H1 (cell line): Measurements from ENCODE around the gene STK11. TPM values are rescaled to one million over a fixed set of nuclear protein-coding genes. Genes with fewer than 3 reads are reported as not detected.

Source experiments
- CTCF ChIA-PET: fragments of 300-600 bp; sonication (Branson Sonifier 250); formaldehyde crosslinking; loops from one replicate; lab custom pipeline; 2021; ENCODE audit not compliant: partially characterized antibody; lab: Charles Lee
- POLR2A ChIA-PET: fragments of 300-600 bp; sonication (Branson Sonifier 250); formaldehyde crosslinking; loops from one replicate; lab custom pipeline; 2021; ENCODE audit warnings: inconsistent platforms; ENCODE audit not compliant: partially characterized antibody; lab: Charles Lee
- DNase-seq, 2 experiments: peaks; one replicate each; pipeline versions ENCODE4 v3.0.0 to v3.0.0-alpha.2; 2010 to 2022; ENCODE audit warnings: low spot score in 2 of 2, low read depth in 1 of 2, mixed read lengths in 1 of 2
- FAIRE-seq: peaks from 2 replicates; lab custom pipeline; 2011; peaks lifted over from hg19 to GRCh38; lab: Jason Lieb, UNC
- H2AFZ ChIP-seq: 2 replicates; pipeline ENCODE4 v1.8.1; 2012; ENCODE audit warnings: low read length, inconsistent platforms
- H2AK5ac ChIP-seq: 2 replicates; pipeline ENCODE4 v1.6.1; 2013; ENCODE audit warnings: low read depth, low read length
- H2BK120ac ChIP-seq: replicated peaks from 2 replicates; pipeline ENCODE3; 2013; ENCODE audit warnings: low read depth, low read length, inconsistent platforms
- H2BK12ac ChIP-seq: 2 replicates; pipeline ENCODE4 v1.6.1; 2013; ENCODE audit warnings: low read depth, low read length
- H2BK15ac ChIP-seq: 2 replicates; pipeline ENCODE4 v1.6.1; 2013; ENCODE audit warnings: low read length
- H2BK20ac ChIP-seq: 2 replicates; pipeline ENCODE4 v1.6.1; 2013; ENCODE audit warnings: low read length
- H2BK5ac ChIP-seq: 2 replicates; pipeline ENCODE4 v1.6.1; 2013; ENCODE audit warnings: low read depth, low read length
- H3K14ac ChIP-seq: 2 replicates; pipeline ENCODE4 v1.6.1; 2013; ENCODE audit warnings: inconsistent platforms; ENCODE audit not compliant: insufficient read length
- H3K18ac ChIP-seq: 2 replicates; pipeline ENCODE4 v1.6.1; 2013; ENCODE audit warnings: low read length; ENCODE audit errors: extremely low read depth
- H3K23ac ChIP-seq: 2 replicates; pipeline ENCODE4 v1.6.1; 2013; ENCODE audit warnings: inconsistent platforms; ENCODE audit not compliant: insufficient read length
- H3K23me2 ChIP-seq: 2 replicates; pipeline ENCODE4 v1.6.1; 2013; ENCODE audit warnings: low read depth, low read length
- H3K27ac ChIP-seq: 2 replicates; pipeline ENCODE4 v1.6.1; 2011; ENCODE audit warnings: low read depth, low read length, inconsistent platforms
- H3K27me3 ChIP-seq, 4 experiments: replicated peaks in 1 of 4; 1 replicate in 1 of 4; 2 replicates in 3 of 4; pipeline versions ENCODE4 v1.6.1 to v1.8.1; 2011 to 2013; ENCODE audit warnings: low read length in 3 of 4, mild to moderate bottlenecking in 3 of 4, inconsistent platforms in 2 of 4, mixed read lengths in 2 of 4, moderate library complexity in 1 of 4; ENCODE audit not compliant: control insufficient read depth in 3 of 4, insufficient read depth in 3 of 4; ENCODE audit errors: extremely low read depth in 1 of 4
- H3K36me3 ChIP-seq, 4 experiments: 2 replicates each; pipeline versions ENCODE4 v1.6.1 to v1.8.1; 2011 to 2013; ENCODE audit warnings: mild to moderate bottlenecking in 4 of 4, low read length in 3 of 4, moderate library complexity in 2 of 4, control low read depth in 1 of 4, inconsistent platforms in 1 of 4; ENCODE audit not compliant: insufficient read depth in 4 of 4, control insufficient read depth in 2 of 4
- H3K4ac ChIP-seq: replicated peaks from 2 replicates; pipeline ENCODE3; 2013; ENCODE audit warnings: low read length, low read depth, mixed read lengths, inconsistent platforms; ENCODE audit not compliant: insufficient read length
- H3K4me1 ChIP-seq, 4 experiments: replicated peaks in 1 of 4; 1 replicate in 1 of 4; 2 replicates in 3 of 4; pipeline versions ENCODE4 v1.6.1 to v1.8.1; 2011 to 2013; ENCODE audit warnings: low read length in 3 of 4, inconsistent platforms in 2 of 4, mixed read lengths in 1 of 4; ENCODE audit not compliant: insufficient read depth in 4 of 4, control insufficient read depth in 3 of 4
- H3K4me2 ChIP-seq, 2 experiments: 2 replicates each; pipeline versions ENCODE4 v1.6.1 to v1.8.1; 2011 to 2013; ENCODE audit warnings: low read depth in 2 of 2, low read length in 2 of 2, control low read depth in 1 of 2, inconsistent platforms in 1 of 2, mild to moderate bottlenecking in 1 of 2; ENCODE audit not compliant: insufficient read depth in 1 of 2
- H3K4me3 ChIP-seq, 4 experiments: fragments of 200-600, 300-600 bp in 1 of 4; sonication (generic), shearing (Covaris generic), sonication (Bioruptor Twin) in 1 of 4; 2 replicates each; pipeline versions ENCODE4 v1.5.1 to v1.8.1; 2011 to 2016; ENCODE audit warnings: low read length in 4 of 4, low read depth in 3 of 4, control low read depth in 2 of 4, inconsistent platforms in 2 of 4, mild to moderate bottlenecking in 2 of 4, mixed read lengths in 1 of 4, moderate library complexity in 1 of 4; ENCODE audit not compliant: insufficient read depth in 2 of 4; ENCODE audit errors: extremely low read depth in 1 of 4
- H3K56ac ChIP-seq: replicated peaks from 2 replicates; pipeline ENCODE3; 2013; ENCODE audit warnings: low read depth, mild to moderate bottlenecking, mixed read lengths, low read length, inconsistent platforms; ENCODE audit not compliant: insufficient read length
- H3K79me1 ChIP-seq: 2 replicates; pipeline ENCODE4 v1.6.1; 2013; ENCODE audit warnings: low read depth, low read length, control low read depth
- H3K79me2 ChIP-seq, 2 experiments: 2 replicates each; pipeline versions ENCODE4 v1.6.1 to v1.8.1; 2012 to 2013; ENCODE audit warnings: low read length in 2 of 2, mild to moderate bottlenecking in 2 of 2, inconsistent platforms in 1 of 2; ENCODE audit not compliant: insufficient read depth in 2 of 2, control insufficient read depth in 1 of 2
- H3K9ac ChIP-seq, 4 experiments: replicated peaks in 1 of 4; 1 replicate in 1 of 4; 2 replicates in 3 of 4; pipeline versions ENCODE4 v1.6.1 to v1.8.1; 2011 to 2013; ENCODE audit warnings: low read depth in 3 of 4, low read length in 3 of 4, control low read depth in 2 of 4, mild to moderate bottlenecking in 2 of 4, moderate library complexity in 2 of 4, inconsistent platforms in 1 of 4; ENCODE audit errors: extremely low read depth in 1 of 4
- H3K9me3 ChIP-seq, 2 experiments: 2 replicates each; pipeline versions ENCODE4 v1.6.1 to v1.8.1; 2012 to 2013; ENCODE audit warnings: mild to moderate bottlenecking in 2 of 2, moderate library complexity in 2 of 2, control low read depth in 1 of 2, inconsistent platforms in 1 of 2, low read depth in 1 of 2, low read length in 1 of 2, mixed read lengths in 1 of 2; ENCODE audit not compliant: insufficient read depth in 2 of 2
- H4K20me1 ChIP-seq, 2 experiments: replicated peaks in 1 of 2; 2 replicates each; pipeline versions ENCODE3 to v1.8.1; 2011 to 2013; ENCODE audit warnings: inconsistent platforms in 2 of 2, low read length in 2 of 2, mild to moderate bottlenecking in 1 of 2; ENCODE audit not compliant: insufficient read depth in 2 of 2, control insufficient read depth in 1 of 2
- H4K5ac ChIP-seq: 2 replicates; pipeline ENCODE4 v1.6.1; 2013; ENCODE audit warnings: low read length, low read depth, mixed read lengths, inconsistent platforms; ENCODE audit not compliant: insufficient read length
- H4K8ac ChIP-seq: 2 replicates; pipeline ENCODE4 v1.8.0; 2013; ENCODE audit warnings: mild to moderate bottlenecking, moderate library complexity, low read length, inconsistent platforms; ENCODE audit not compliant: insufficient read depth; ENCODE audit errors: extremely low read depth
- H4K91ac ChIP-seq: replicated peaks from 2 replicates; pipeline ENCODE3; 2013; ENCODE audit warnings: low read length, mixed read lengths, inconsistent platforms; ENCODE audit not compliant: insufficient read length
- BACH1 ChIP-seq: IDR thresholded peaks from 2 replicates; pipeline ENCODE4 v1.6.1; 2012; ENCODE audit warnings: low read length, improper control_type of control experiment
- PHF8 ChIP-seq: fragments of 200-600 bp; sonication (generic); conservative IDR thresholded peaks from 2 replicates; pipeline ENCODE4 v1.7.1; 2012; ENCODE audit warnings: low read depth, mild to moderate bottlenecking, inconsistent platforms, low read length, moderate library complexity
- POLR2A ChIP-seq, 2 experiments: IDR thresholded peaks; 1 replicate in 1 of 2; 2 replicates in 1 of 2; pipeline ENCODE4 v1.6.1; 2011; ENCODE audit warnings: low read depth in 2 of 2, low read length in 2 of 2, mild to moderate bottlenecking in 2 of 2; ENCODE audit errors: control extremely low read depth in 1 of 2
- WGBS, 2 experiments: shearing (Covaris generic) in 1 of 2; methylation state at CpG; one replicate each; pipeline versions ENCODE4 v1.1.6 to v1.1.7; 2013 to 2015; ENCODE audit warnings: low lambda C conversion rate in 2 of 2, mixed read lengths in 2 of 2, inconsistent platforms in 1 of 2, low coverage in 1 of 2, missing lambda C conversion rate in 1 of 2; ENCODE audit not compliant: insufficient replicate concordance in 2 of 2, insufficient coverage in 1 of 2, insufficient read length in 1 of 2; ENCODE audit errors: extremely low coverage in 1 of 2, missing lambda C conversion rate in 1 of 2; 5-methylcytosine and 5-hydroxymethylcytosine counted together
- polyA plus RNA-seq, 7 experiments: library from polyadenylated mRNA; depleted of rRNA in 3 of 7; stranded (reverse) in 5 of 7; unstranded in 2 of 7; fragments of >200 nt in 5 of 7; fragments of 200-250 nt in 2 of 7; gene quantifications; 1 replicate in 5 of 7; 2 replicates in 1 of 7; 4 replicates in 1 of 7; pipeline versions ENCODE4 v1.2.1 to v1.2.3, GENCODE V29; 2011 to 2013; ENCODE audit warnings: missing spikeins in 2 of 7, mixed read lengths in 2 of 7
- total RNA-seq: library from RNA; stranded (reverse); fragmentation: NEBNext Ultra II Directional; extraction: Animal tissue kit (Norgen Biotek cat#: 25700); gene quantifications from 2 replicates; pipeline ENCODE4 v1.2.1, GENCODE V29; 2021

Gene STK11
- total and polyA plus RNA-seq, 2 of the 8 experiments (the other 6 are each of a cell fraction or from before 2014, with no cell fraction given): 45.3 to 70.7 TPM

DNA sequence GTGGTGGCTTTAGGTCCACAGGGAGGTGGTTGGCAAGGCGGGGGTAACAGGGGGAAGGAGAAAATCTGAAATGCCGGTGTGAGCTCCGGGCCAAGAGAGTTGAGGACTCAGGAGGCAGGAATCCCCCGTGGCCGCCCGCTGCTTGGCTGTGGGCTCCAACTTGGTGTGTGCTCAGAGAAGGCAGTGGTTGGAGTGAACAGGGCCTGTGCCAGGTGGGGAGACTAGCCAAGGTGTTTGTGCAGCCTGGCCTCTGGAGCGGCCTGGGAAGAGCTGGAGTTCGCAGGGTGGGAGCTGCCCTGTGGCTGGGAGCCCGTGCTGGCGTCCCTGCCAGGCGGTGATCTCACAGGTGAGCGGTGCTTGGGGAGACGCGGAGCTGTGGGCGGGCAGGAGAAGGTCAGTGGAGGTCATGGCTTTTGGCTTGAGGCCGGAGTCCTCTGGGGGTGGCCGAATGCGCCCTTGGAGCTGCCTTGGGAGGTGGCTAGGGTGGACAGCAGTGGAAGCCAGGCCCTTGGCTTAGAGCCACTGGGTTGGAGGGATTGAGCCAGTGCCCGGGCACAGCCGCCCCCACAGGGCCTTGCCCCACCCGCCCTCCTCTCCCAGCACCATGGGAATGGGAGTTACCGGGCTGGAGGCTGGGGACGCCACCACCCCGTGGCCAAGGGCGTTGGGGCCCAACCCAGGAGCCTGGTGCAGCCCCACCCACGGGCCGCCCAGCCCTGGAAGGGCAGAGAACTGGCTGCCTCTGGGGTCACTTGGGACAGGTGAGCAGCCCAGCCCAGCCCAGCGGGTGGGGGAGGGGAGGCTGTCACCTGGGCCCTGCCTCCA lies 56.4 kb downstream of the STK11 start:
- peak overlapping the region; percentile 88; the same call in 1 of the 2 replicates for H2BK5ac ChIP-seq
- 29% methylated on average over 18 of the region's 28 CpGs; no CpG with 5 or more reads in 1 of the 2 experiments for WGBS, 2 experiments
- peak overlapping the region; percentile 45 for H4K8ac ChIP-seq
- peaks cover 0 to under 1% (median under 1%) of the 10 kb centered on the region in 4 experiments; a peak in 3 of 7 replicates for H3K27me3 ChIP-seq
- peak overlapping the region; percentile 32 for H4K5ac ChIP-seq
- H3K4me2 ChIP-seq: peak overlapping the region; percentile 83 to 94
- H3K14ac ChIP-seq: no peak overlapping the region
- no peaks in the 10 kb centered on the region for H3K79me2 ChIP-seq
- peak in 1 of 2 experiments; percentile 16; a peak in 1 of 3 replicates for TF ChIP-seq POLR2A (IDR thresholded peaks at IDR 0.05; ENCODE audit: control extremely low read depth in 1 of 2, low read depth in 2 of 2, low read length in 2 of 2)
- no peak for TF ChIP-seq PHF8
- TF ChIP-seq BACH1: no peak
- H4K91ac ChIP-seq: peak overlapping the region; percentile 52
- ChIA-PET POLR2A (interaction anchor here (1.0 to 19.4 kb wide), 8 partner anchors 3 to 62 kb away, joined by 3 to 456 read pairs (median 167); partner anchors contain the start of genes ATP5F1D, CBARP, CIRBP and FAM174C), CTCF (interaction anchor here (0.8 to 15.9 kb wide), 8 partner anchors 9 to 223 kb away, joined by 3 to 212 read pairs (median 3); partner anchors contain the start of gene ATP5F1D)
- H3K23ac ChIP-seq: no peak overlapping the region
- peak overlapping the region in 3 of 4 experiments; percentile 39 to 65 (median 59); a peak in 5 of 7 replicates for H3K9ac ChIP-seq
- H3K4me3 ChIP-seq: peak overlapping the region; percentile 52 to 77 (median 64)
- H3K23me2 ChIP-seq: peaks cover 29% of the 10 kb centered on the region; the same call in 1 of the 2 replicates
- peak overlapping the region; percentile 33; the same call in 1 of the 2 replicates for H3K27ac ChIP-seq
- H4K20me1 ChIP-seq: peaks cover 2 to 9% of the 10 kb centered on the region in 2 experiments
- H3K18ac ChIP-seq: no peak overlapping the region; the same call in none of the 2 replicates
- H2BK12ac ChIP-seq: peak overlapping the region; percentile 96; the same call in 1 of the 2 replicates
- H2BK20ac ChIP-seq: 0 out of 2 replicates have a peak overlapping the region, but pooled peaks have one; percentile 61
- peaks cover 0 to 59% (median 40%) of the 10 kb centered on the region in 4 experiments; a peak in 6 of 7 replicates for H3K4me1 ChIP-seq
- FAIRE-seq (no peak), DNase-seq (no peak)
- no peak overlapping the region for H2AFZ ChIP-seq
- peak overlapping the region; percentile 59 for H3K56ac ChIP-seq
- peaks cover 0 to 15% (median 1%) of the 10 kb centered on the region in 4 experiments; a peak in 6 of 8 replicates for H3K36me3 ChIP-seq
- H2BK120ac ChIP-seq: peak overlapping the region; percentile 92
- peak overlapping the region; percentile 39; the same call in 1 of the 2 replicates for H2AK5ac ChIP-seq
- H3K9me3 ChIP-seq: no peaks in the 10 kb centered on the region
- H3K4ac ChIP-seq: peak overlapping the region; percentile 55
- H3K79me1 ChIP-seq: no peaks in the 10 kb centered on the region
- peak overlapping the region; percentile 99 for H2BK15ac ChIP-seq
